Forelimb muscle (tissue), 1 donor: ENCODE data around the gene C1QTNF2. TPM values are rescaled to one million over a fixed set of nuclear protein-coding genes. Genes with fewer than 3 reads are reported as not detected.

Source experiments
- DNase-seq: peaks from one replicate; pipeline ENCODE4 v3.0.0-alpha.2; 2013; ENCODE audit warnings: low read depth
- polyA plus RNA-seq: library from polyadenylated mRNA; unstranded; fragments of 120-200 nt; gene quantifications from one replicate; pipeline ENCODE4 v1.2.1, GENCODE V29; 2013; ENCODE audit not compliant: insufficient read length

Gene C1QTNF2
- polyA plus RNA-seq, 1 donor = 19.8 TPM

DNA sequence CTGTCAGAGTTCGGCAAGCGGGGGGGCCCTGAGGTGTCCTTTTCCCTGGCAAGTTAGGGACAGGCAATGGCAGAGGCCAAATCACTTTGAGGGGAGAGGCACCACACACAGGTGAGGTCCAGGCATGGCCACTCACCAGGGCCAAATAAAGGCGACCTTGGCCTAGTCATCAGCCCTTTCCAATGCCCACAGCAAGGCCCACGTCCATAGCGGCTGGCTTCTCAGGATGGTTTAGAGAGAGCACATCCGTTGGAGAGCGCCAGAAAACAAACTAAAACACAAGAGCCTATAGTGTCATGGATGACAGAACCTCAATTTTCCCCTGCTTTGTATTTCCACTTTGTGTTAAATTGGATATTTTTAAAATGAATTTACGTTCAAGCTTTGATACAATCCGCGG, 65.1 kb downstream of the C1QTNF2 start:
- no peak for DNase-seq

DNA sequence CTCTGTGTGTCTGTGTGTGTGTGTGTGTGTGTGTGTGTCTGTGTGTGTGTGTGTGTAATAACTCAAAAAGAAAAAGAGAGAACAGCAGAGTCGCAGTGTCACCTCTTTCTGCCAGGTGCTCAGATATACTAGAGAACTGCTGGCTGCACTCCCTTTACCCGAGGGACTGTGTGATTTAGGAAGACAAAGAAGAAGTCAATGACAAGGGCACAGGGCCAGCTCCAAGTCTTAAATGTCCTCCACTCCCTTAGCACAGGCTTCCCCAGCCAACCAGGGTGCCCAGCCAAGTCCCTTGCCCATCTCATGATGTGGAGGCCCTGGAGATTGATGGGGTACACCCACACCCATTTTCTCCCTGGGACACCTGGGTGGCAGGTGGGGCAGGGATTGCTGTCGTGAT, 66.7 kb downstream of the C1QTNF2 start:
- DNase-seq = no peak

DNA sequence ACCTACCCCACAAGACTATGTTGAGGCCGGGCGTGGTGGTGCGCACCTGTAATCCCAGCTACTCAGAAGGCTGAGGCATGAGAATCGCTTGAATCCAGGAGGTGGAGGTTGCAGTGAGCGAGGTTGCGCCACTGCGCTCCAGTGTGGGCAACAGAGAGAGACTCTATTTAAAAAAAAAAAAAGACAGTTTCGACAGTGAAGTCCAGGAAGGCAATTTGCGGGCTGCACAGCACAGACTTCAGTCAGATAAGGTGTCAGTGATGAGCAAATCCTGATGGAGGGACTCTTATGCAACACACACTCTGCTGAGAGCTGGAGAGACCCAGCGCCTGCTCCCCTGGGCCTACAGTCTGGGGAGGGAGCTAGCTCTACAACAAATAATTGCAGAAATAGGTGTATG, 72.2 kb downstream of the C1QTNF2 start:
- DNase-seq = no peak

DNA sequence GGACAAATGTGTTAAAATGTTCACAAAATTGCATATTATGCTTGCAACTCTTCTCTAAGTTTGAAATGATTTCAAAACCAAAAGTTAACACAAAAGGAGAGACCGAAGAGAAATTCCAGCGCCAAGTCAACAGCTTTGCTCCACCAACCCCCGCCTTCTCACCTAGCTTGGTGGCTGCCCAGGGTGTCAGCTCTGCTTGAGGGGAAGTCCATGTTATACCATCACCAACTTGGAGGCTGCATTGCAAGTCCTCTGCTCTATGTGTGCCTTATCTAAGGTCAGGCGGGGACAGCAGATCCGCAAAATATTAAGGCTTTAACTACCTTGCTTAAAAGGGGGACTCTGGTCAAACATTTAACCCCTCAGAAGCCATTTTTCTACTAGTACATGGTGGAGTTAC, 72.7 kb downstream of the C1QTNF2 start:
- no peak for DNase-seq

Other genes with a start within 250 kb of the C1QTNF2 start
- gene FABP6, start 141.1 kb downstream of the C1QTNF2 start, polyA plus RNA-seq = 0.24 TPM
- gene CCNJL, start 58.1 kb downstream of the C1QTNF2 start, polyA plus RNA-seq = 4.8 TPM
- 10.9 TPM for gene FAM200C, start 29.4 kb upstream of the C1QTNF2 start, polyA plus RNA-seq
- 42.7 TPM for gene SLU7, start 48.5 kb upstream of the C1QTNF2 start, polyA plus RNA-seq
- gene PTTG1, start 51.2 kb upstream of the C1QTNF2 start, polyA plus RNA-seq = 26.3 TPM